Ovary (tissue), 3 donors: ENCODE measurements around the gene BRI3.

Experiments used
- EP300 ChIP-seq: sonication (generic); formaldehyde crosslinking; IDR thresholded peaks from one replicate; pipeline ENCODE4 v1.6.1; 2017; ENCODE audit warnings: antibody characterized with exemption
- POLR2A ChIP-seq: fragments of 450-650 bp; IDR thresholded peaks from one replicate; pipeline ENCODE4 v1.6.1; 2017; ENCODE audit warnings: antibody characterized with exemption, mild to moderate bottlenecking, moderate library complexity
- TF ChIP-seq, protein P1 (sequence below), 3 donors: fragments of 450-650 bp in 2 of 3; fragments of 200-600 bp in 1 of 3; IDR thresholded peaks; one replicate each; pipeline versions ENCODE4 v1.5.1 to v1.8.0; 2016 to 2022; ENCODE audit warnings: antibody characterized with exemption in 3 of 3, mild to moderate bottlenecking in 1 of 3
- donor health status: DM: no; HTN: no; CAD: no.

DNA sequence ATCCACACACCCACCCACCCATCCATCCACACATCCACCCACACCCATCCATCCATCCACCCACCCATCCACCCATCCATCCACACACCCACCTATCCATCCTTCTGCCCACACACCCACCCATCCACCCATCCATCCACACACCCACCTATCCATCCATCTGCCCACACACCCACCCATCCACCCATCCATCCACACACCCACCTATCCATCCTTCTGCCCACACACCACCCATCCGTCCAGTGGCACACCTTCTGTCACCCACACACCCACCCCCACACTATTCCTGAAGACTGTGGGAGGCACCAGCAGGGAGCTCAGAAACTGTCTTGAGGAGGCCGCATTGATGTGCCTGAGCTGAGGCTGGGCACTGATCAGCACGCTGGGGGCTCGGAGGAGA lies 38.6 kb upstream of the BRI3 start:
- TF ChIP-seq, protein P1, sequence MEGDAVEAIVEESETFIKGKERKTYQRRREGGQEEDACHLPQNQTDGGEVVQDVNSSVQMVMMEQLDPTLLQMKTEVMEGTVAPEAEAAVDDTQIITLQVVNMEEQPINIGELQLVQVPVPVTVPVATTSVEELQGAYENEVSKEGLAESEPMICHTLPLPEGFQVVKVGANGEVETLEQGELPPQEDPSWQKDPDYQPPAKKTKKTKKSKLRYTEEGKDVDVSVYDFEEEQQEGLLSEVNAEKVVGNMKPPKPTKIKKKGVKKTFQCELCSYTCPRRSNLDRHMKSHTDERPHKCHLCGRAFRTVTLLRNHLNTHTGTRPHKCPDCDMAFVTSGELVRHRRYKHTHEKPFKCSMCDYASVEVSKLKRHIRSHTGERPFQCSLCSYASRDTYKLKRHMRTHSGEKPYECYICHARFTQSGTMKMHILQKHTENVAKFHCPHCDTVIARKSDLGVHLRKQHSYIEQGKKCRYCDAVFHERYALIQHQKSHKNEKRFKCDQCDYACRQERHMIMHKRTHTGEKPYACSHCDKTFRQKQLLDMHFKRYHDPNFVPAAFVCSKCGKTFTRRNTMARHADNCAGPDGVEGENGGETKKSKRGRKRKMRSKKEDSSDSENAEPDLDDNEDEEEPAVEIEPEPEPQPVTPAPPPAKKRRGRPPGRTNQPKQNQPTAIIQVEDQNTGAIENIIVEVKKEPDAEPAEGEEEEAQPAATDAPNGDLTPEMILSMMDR (IDR thresholded peaks at IDR 0.05) = no peak
- TF ChIP-seq POLR2A (no peak), EP300 (no peak)
